HG02885 (cell line): ENCODE data around the gene HNRNPA1L2.
"Not testable (repeated sequence)": the region's sequence is repeated elsewhere in the genome, so short reads cannot be mapped to it uniquely, and the experiment has no call there.

ENCODE experiments used
- ATAC-seq: cut with Tn5 transposase; IDR thresholded peaks from one replicate; pipeline ENCODE4 v1.9.1; 2021; ENCODE audit warnings: mild to moderate bottlenecking; ENCODE audit not compliant: unreplicated experiment, poor library complexity

HNRNPA1L2 gene

DNA sequence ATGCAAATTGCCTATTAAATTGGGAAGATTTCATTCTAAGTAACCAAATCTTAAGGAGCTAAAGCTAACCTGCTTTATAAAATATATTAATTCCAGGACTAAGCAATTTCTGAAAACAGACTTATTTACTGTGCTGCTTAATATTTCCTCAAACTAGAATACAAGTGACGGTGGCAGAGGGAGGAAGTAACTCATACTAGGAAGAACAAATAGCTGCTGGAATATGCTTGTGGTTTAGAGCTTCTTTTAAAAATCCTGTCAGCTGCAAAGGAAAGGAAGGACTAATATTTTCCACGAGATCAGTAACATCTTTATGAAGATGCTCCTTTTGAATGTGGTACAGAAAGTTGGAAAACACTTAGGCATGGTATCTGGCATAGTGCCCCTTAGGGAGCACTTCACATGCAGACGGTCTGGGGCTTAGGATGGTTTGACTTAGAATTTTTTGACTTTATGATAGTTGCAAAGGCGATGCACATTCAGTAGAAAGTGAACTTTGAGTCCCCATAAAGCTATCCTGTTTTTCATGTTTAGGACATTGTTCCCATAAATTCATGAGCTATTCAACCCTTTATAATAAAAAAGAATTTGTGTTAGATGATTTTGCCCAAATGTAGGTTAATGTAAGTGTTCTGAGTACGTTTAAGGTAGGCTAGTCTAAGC, 3.4 kb upstream of the HNRNPA1L2 start:
- no peak for ATAC-seq

DNA sequence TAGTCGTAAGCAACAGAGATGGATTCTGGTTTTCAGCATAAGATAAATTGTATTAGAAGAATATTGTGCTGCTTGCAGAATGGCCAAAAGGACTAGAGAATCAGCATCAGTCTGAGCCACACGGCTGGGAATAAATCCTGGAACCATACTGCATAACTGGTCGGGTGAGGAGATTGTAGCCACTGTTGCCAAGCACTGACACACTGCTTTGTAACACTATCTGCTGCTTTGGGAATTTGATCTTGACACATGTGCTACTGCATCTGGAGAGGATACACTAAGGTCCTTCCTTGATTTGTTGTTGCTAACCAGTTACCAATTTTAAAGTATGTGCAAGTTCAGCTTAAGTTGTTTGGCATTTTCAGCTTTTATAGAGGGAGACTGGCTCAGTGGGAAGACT, 1.9 kb downstream of the HNRNPA1L2 start:
- no peak for ATAC-seq

DNA sequence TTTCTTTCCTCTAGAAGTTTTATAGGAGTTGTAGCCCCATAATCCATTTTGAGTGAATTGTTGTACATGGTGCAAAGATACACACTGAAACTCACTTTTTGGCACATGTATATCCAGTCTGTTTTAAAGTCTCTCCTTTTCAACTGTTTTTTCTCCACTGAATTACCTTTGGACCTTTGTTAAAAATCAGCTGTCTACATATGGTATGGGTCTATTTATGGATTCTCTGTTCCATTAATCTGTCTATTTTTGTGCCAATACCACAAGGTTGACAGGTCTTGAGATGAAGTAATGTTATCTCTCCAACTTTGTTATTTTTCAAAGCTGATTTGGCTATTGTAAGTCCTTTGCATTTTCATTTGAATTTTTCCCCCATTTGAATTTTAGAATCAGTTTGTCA, 4.7 kb downstream of the HNRNPA1L2 start:
- ATAC-seq: no peak

DNA sequence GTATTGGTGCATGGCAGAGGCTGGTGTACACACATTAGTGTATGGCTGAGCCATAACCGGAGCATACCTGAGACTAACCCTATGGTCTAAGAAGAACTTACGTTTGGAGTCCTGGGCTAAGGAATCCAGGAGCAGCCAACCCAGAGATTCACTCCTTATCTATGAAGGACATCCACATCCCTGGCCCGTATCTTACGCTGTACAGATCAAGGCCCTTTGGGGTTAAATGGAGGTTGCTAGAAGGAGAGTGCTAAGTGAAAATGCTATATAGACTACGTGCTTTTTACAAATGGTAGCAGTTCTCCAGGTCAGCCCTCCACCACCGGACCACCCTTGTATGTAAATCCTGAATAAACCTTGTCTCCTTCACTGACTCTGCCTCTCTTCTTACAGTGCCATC, 8.5 kb downstream of the HNRNPA1L2 start:
- ATAC-seq: no peak

DNA sequence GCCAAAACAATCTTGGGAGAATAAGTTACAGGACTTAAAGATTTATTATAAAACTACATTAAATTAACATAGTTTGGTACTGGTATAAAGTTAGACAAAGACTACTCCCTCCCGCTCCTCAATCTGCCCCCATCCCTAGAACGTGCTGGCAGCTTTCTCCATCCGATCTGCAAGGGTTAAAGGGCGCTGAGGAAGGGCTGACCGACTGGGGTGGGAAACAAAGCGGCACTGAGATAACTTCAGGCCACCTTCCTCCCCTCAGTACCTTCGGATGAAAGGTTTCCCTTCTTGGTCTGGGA, 9.6 kb downstream of the HNRNPA1L2 start:
- ATAC-seq: peak; percentile 11

- ATAC-seq: peak; percentile 94
Observed at GRCh38 chr13:52652196-52652979, 10.2 kb downstream of the HNRNPA1L2 start, which contains the start of gene SUGT1. Gene SUGT1 (plus strand): TSS chr13:52652836. CDS start chr13:52652921, 85 bp downstream.

DNA sequence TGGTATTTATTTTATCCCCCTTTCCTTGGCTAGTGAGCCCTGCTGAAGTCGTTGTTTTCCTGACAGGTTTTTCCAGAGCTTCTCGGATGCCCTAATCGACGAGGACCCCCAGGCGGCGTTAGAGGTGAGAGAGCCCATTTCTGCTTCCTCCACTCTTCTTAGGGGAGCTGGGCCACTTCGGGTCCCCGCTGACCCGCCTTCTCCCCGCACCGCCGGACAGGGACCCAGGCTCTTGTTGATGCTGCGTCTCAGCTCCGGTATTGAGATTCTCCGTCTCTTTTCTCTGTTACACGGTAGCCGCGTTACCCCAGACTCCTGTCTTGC, 10.7 kb downstream of the HNRNPA1L2 start:
- peak; percentile 36 for ATAC-seq

DNA sequence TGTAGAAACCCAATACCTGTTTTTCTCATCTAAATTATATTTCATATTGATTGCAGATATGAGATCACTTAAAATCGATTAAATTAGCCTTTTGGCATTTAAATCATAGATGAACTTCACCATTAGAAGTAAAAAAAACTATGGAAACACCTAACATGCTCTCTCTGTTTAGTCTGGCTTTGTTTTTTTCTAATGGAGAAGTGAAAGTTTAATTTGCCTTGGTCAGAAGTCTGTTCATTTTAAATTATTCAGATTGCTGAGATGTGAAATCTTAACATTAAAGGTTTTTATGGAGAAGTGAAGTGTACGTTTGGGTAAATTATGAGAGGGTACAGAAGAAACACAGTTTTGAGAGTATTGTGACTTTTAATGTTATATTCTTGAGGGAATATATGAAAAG, 17.1 kb downstream of the HNRNPA1L2 start:
- no peak for ATAC-seq

DNA sequence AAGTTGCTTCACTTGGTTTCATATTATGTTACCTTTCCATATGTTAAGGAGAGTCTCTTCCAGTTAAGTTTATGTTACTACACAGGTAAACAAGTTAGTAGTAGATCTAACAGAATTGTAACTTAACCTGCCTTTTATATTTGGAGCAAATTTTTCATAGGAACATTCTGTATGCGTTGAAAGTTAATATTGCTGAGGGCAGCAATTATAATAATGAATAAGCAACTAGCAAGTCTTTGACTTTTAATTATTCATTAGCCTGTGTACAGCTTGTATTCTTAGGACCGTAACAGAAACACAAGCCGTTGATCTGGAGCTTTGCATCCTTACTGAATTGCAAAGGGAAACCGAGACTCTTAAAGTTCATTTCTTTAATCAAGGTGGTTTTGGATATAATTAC, 22.0 kb downstream of the HNRNPA1L2 start:
- ATAC-seq: no peak

- ATAC-seq: no peak
Observed at GRCh38 chr13:52665325-52665724, 23.1 kb downstream of the HNRNPA1L2 start.

- ATAC-seq: no peak
Observed at GRCh38 chr13:52669677-52670076, 27.4 kb downstream of the HNRNPA1L2 start.

DNA sequence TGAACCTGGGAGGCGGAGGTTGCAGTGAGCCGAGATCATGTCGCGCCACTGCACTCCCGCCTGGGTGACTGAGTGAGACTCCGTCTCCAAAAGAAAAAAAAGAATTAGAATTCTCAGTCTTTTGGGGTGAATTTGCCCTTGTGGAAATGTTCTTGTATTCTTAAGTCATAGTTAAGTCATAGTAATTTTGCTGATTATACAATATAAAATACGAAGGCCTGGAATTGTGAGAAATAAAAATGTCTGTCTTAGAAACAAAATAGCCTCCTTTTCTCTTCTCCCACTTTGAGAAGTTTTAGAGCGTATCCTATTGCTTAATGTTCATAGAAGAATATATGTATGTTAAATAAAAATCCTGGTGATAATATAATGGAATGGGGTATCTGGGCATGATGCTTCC, 28.5 kb downstream of the HNRNPA1L2 start:
- ATAC-seq: no peak

GRCh38 chr13:52673465-52673864, 31.2 kb downstream of the HNRNPA1L2 start:
- no peak for ATAC-seq

DNA sequence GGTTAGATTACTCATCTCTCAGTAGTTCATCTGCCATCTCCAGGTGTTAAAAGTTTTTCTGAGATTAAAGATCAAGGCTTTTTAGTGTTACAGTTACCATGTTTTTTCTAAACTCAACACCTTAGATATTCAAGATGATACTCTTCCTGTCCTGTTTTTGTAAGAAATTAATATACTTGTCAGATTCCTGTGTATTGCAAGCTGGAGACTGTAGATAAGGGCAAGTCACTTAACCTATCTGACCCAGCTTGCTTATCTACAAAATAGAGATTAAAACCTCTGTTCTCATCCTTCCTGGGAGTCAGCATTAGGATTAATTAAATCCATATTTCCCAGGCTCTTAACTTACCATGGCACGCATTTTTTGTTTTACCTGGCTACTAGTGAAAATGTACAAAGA, 35.6 kb downstream of the HNRNPA1L2 start:
- no peak for ATAC-seq

- ATAC-seq: not testable (repeated sequence)
Observed at GRCh38 chr13:52685806-52686205, 43.6 kb downstream of the HNRNPA1L2 start.

DNA sequence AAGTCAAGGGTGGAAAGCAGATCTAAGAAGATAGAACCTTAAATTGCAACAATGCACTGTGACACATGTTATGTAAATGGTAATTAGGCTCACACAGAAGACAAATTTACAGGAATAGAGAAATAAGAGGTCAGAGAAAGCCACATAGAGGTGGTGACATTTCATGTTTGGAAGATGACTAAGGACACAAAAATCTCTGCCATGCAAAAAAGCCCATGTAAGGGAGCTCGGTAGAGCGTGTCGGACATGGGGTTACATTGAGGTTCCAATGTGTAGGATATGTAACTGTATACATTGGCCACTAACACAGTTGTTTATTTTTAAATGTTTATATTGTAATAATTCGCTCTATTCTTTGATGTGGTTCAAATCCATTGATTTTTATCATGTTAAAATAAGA, 44.1 kb downstream of the HNRNPA1L2 start:
- ATAC-seq: no peak
